GM18861 (cell line): ENCODE data around the gene RFX2.
A peak's percentile ranks its signal among the peaks of the same experiment; 100 is the strongest.
"Not testable (repeated sequence)": the region's sequence is repeated elsewhere in the genome, so short reads cannot be mapped to it uniquely, and the experiment has no call there.

Experiments used
- ATAC-seq: cut with Tn5 transposase; IDR thresholded peaks from one replicate; pipeline ENCODE4 v1.9.1; 2021; ENCODE audit not compliant: unreplicated experiment

Gene RFX2

DNA sequence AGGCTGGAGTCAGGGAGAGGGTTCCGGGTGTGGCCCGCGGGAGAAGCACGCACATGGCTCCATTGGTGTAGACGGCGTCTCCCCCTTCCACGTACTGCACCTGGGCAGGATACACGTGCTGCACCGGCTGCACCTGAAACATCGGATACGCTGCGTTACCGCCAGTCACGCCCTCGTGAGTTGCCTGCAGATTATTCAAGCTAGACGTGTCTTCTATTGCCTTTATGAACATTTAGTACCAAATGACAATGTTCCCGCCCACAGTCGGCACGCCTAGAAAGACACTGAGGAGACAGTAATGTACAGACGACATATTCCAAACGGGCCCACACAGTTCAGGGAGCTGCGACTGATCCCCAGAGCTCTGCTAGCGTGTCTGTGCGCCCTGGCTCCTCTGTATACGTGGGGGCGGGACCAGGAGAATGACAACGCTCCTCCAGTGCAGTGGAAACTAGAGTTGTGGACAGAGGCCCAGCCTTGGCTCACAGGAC is 68.3 kb downstream of the RFX2 start:
- ATAC-seq, result no peak

DNA sequence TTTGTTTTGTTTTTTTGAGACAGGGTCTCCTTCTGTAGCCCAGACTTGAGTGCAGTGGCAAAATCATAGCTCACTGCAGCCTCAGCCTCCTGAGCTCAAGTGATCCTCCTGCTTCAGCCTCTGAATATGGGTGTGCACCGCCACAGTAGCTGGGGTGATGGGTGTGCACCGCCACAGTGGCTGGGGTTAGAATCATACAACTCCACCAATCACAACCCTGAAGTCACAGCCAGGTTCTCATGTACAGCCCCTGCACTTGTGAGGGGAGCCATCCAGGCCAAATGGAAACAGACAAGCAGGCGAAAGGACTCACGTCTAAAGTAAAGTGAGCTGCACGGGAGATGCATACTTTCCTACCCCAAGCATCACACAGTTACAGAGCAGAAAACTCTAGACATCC is 69.2 kb downstream of the RFX2 start:
- no peak for ATAC-seq

DNA sequence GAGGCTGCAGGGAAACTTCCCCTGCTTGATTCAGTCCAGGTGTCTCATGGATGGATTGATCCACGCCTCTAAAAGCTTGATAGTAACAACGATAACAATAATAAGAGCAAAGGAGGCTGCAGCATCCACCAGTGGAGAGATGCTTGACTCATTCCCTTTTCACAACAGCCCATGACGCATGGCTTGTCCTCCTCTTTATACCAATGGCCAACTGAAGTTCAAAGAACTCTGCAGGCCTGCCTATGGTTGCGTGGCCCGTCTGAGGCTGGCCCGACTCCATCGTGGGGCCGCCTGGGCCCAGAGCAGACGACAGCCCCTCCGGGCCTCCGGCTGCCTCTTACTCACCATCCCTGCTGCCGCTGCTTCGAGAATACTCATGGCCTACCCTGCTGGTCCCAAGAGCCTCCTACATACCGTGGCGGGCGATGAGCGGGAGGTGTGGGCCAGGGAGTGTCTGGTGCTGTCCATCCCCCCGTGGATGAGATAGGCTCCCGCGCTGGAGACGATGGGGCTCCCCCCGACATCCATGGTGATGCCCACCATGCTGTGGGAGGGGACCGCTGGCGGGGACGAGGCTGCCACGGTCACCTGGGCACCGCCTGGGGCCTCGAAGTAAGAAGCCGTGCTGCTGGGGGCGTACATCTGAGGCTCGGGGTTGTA is 70.6 kb downstream of the RFX2 start:
- ATAC-seq, result peak; percentile 11

- ATAC-seq, result peak; percentile 54
Observed at GRCh38 chr19:6038634-6039405, 71.5 kb downstream of the RFX2 start.

- no peak for ATAC-seq
Observed at GRCh38 chr19:6035026-6035425, 75.3 kb downstream of the RFX2 start.

DNA sequence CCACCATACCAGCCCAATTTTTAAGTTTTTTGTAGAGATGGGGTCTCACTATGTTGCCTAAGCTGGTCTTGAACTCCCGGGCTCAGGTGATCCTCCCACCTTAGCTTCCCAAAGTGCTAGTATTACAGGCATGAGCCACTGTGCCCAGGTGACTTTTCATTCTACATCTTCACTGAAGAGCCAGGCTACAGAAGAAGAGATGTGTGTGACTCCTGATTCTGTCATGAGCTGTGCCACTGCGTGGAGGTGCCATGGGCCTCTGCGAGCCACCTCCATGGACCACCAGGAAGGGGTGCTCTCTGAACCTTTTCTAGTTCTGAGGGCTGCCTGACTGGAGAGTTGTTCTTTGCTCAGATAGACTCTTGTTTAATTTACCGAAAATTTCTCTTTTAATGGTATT is 75.8 kb downstream of the RFX2 start:
- ATAC-seq, result no peak

DNA sequence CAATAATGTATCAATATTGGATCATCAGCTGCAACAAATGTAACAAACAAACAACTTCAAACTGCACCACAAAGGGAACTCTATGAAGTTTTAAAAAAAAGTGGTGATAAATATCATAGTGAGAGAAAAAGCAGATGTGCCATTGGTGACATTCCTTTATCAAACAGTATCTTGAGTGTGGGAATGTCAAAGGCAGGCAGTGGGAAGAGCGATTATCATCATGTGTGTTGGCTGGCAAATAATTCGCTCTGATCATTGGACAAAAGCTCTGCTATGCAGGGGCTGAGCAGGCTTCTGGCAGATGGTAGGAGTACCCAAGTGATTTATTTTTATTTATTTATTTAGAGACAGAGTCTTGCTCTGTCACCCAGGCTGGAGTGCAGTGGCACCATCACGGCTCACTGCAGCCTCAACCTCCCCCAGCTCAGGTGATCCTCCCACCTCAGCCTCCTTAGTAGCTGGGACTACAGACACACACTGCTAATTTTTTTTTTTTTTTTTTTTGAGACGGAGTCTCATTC is 76.5 kb downstream of the RFX2 start:
- ATAC-seq, result no peak

DNA sequence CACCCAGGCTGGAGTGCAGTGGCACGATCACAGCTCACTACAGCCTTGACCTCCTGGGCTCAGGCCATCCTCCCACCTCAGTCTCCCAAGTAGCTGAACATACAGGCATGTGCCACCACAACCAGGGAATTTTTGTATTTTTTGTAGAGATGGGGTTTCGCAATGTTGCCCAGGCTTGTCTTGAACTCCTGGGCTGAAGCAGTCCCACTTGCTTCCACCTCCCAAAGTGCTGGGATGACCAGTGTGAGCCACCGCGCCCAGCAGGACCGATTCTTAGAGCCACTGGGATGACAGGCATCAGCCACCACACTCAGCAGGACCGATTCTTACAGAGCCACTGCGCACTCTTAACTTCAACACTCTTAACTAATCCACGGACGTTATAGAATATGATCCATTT is 77.5 kb downstream of the RFX2 start:
- no peak for ATAC-seq

DNA sequence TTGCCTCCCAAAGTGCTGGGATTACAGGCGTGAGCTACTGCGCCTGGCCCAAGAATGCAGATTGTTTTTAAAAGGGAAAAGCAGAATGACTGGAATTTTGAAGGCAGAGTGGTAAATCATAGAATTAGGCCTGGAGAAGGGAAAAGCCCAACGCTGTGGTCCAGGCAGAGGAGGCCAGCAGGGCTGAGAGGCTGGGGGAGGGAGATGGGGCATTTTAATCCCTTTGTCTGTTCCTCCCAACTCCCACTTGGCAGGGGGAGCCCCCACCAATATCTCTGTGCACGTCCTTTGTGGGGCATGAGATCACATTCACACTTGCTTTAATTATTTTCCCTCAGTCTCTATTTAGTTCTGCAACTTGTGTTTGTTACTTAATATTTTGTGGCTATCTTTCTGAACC is 77.9 kb downstream of the RFX2 start:
- no peak for ATAC-seq

GRCh38 chr19:6030214-6030507 is 80.1 kb downstream of the RFX2 start:
- no peak for ATAC-seq

DNA sequence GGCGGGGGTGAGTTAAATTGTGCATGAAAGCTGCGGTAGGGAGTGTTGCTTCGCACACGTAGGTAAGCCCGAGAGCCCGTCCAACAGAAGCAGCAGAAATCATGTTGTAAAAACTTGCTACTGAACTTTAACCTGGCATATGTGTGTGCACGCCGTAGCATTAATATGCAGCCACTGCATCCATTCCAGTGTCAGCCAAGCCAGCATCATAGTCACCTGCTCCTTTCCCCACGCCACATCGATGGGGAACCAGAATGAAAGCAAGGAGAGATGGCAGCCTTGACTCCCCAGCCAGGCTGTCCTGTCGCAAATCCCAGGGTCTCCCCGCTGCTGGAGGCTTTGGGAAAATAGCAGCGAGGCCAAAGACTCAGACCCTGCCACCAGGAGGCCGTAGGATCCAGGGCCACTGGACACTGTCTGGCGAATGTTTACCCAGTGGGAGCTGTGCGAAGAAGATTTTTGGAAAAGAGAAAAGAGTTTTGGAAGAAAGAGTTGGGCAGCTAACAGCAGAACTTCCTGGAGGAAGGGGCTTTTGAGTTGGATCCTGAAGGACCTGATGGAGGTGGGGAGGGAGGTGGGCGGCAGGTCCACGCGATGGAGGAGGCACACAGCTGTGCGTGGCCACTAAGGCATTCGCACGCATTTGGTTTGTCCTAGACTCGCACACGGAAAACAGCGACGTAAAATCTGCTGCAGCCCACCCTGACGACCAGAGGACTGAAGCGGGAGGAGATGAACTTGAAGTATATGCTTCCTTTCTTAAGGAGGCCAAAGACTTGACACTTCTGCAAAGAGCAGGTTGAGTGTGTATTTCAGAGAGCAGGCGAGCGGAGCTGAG is 83.7 kb downstream of the RFX2 start:
- no peak for ATAC-seq

DNA sequence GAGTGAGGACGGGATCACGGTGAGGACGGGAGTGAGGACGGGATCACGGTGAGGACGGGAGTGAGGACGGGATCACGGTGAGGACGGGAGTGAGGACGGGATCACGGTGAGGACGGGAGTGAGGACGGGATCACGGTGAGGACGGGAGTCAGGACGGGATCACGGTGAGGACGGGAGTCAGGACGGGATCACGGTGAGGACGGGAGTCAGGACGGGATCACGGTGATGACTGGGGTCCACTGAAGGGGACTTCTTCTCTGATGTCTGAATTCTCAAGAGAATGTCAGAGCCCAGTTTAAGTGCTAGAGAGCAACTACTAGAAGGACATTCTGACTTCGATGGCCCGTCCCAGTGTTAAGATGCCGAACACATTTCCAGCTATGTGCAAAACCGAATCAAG is 85.5 kb downstream of the RFX2 start:
- ATAC-seq, result not testable (repeated sequence)

- ATAC-seq, result no peak
Observed at GRCh38 chr19:6023936-6024335, 86.4 kb downstream of the RFX2 start.

DNA sequence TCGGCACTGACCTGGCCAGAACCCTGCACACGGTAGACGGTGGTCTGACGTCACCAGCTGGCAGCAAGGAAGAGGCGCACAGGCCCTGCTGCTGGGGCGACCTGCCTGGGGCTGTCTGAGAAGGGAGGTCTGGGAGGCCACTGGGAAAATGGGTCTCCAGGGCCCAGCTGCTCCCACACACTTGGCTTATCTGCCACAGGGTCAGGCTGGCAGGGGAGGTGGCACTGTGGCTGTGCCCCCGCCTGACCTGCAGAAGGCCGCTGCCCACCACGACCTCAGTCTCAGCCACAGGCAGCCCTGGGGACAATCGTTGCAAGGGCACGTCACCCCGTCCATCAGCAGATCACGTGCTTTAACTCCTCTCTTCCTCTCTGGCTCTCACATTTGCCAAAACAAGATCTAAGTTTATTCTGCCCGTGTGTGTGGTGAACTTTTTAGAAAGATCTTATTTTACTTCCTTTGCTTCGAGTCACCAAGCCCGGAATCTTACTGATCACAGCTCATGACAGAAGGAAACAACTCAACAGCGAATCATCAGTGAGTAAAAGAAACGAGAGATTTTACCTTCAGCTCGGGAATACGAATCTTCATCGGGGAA is 87.1 kb downstream of the RFX2 start:
- no peak for ATAC-seq

DNA sequence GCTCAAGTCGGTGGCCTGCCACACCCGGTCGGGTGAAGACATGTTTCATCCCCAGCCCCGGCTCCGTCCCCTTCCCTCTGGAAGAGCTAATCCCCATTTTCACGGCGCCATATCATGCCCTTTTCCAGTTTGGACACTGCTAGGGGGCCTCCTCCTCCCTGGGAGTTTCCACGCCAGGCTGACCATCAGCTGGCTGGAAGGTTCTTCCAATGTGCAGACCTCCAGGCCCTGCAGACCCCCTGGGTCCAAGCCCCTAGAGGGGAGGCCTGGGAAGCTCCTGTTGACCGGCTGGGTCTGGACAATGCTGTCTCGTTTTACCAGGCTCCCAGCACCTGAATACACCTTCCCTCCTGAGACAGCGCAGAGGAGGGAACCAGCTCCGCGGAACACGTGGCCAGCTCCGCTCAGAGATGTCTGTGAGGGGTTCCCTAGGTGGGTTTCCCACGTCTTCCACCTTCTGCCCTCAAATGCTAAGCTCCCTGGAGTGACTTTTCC is 87.7 kb downstream of the RFX2 start:
- ATAC-seq, result no peak

- no peak for ATAC-seq
Observed at GRCh38 chr19:6021878-6022569, 88.3 kb downstream of the RFX2 start.

DNA sequence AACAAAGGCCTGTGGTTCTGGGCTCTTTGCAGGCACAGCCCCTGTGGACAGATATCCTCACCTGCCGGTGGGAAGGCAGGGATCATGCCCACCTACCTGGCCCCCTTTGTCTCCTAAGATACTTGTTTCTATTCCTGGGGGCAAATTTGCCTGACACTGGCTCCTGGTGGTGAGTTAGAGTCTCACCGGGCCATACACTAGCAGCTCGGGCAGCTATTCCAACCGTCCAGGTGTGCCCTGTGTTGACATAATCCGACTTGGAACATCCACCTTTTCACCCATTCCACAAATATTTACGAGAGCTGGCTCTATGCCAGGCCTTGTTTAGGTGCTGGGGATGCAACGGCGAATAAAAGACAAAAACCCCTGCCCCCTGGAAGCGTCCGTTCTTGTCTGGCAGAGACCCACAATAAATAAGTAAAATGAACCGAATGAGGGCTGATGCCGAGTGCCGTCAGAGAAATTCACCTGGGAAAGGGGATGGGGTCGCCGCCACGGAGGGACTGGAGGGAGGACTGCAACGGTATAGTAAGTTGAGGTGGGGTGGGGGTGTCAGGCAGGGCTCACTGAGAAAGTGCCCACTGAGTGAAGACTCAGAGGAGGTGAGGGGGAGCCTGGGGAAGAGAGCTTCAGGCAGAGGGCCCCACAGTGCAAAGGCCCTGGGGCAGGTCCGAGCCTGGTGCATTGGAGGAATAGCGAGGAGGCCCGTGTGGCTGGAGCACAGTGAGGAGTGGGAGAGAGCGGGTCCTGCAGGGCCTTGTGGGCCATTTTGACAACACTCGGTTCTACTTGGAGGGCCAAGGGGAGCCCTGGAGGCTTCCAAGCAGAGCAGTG is 89.1 kb downstream of the RFX2 start:
- ATAC-seq, result no peak

DNA sequence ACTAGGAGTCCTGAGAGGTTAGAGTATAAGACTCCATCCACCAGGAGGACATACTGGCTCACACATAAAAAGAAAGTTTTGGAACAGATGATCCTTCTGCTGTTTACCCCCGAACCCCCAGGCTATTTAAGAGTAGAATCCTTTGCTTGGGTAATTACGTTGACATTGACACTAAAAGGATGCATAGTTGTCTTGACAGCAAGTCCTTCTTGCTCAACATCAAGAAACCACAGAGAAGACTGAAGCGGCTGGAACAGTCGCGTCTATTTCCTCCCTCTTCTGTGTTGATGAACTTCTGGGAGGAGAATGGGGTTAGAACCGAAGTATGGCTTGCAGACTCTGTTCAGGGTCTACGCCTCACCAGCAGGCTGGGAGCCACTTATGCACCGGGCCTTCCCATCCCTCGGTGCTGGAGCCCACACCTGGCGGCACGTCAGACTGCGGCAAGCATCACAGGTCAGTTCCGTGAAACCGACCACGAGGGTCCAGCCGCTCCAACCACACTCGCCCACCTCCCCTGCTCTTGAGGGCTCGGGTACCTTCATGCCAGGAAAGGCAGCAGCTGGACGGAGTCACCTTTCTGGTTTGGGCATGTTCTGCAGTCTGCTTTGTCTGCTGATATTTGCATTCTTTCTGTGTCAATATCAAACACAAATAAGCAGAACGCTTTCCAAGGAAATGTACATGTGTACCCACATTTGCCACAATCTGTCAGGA is 90.0 kb downstream of the RFX2 start:
- ATAC-seq, result no peak

GRCh38 chr19:6018786-6019185 is 91.5 kb downstream of the RFX2 start:
- ATAC-seq, result no peak
